ENCODE data around the gene PCDHGA1.

DNA sequence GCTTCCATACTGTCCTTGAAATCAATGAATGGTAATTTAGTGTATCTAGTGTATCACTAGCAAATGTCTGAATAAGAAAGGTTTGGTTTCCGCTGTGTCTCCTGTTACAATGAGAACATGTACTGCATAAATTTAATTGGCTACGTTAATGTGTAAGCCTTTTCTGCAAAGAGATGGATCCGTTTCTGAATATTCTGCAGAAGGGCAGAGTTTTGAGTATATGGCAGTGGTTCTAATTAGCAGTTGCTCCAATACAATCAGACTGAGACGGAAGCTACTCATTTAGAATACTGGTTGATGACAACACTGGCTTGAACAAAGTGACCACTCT lies 154.0 kb downstream of the PCDHGA1 start:
- TF ChIP-seq, protein P1, sequence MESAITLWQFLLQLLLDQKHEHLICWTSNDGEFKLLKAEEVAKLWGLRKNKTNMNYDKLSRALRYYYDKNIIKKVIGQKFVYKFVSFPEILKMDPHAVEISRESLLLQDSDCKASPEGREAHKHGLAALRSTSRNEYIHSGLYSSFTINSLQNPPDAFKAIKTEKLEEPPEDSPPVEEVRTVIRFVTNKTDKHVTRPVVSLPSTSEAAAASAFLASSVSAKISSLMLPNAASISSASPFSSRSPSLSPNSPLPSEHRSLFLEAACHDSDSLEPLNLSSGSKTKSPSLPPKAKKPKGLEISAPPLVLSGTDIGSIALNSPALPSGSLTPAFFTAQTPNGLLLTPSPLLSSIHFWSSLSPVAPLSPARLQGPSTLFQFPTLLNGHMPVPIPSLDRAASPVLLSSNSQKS (CRISPR knock-in tag; IDR thresholded peaks at IDR 0.05) = no peak
- no peak for TF ChIP-seq PHF8 (IDR thresholded peaks at IDR 0.05; ENCODE audit: borderline replicate concordance, low read length)
- no peak for TF ChIP-seq TARDBP (IDR thresholded peaks at IDR 0.05)

Measured in K562 (cell line).